ENCODE results near the gene COL4A2.

DNA sequence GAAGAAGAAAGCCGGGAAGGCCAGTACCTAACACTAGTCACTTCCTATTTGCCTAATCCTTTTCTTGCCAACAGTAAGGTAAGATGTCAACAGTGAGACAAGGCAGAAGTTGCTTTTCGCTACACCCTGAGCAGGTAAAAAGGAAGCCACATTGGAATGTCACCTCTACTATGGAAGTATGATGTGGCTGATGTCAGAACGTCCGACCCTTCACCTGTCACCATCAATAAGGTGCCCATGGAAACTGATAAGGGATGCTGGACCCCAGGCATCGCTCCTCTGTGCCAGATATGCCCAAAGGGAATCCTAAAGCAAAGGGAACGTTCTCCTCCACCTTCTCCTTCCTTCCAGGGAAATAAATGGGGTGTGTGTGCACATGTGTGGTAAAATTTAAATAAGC, 34.4 kb upstream of the COL4A2 start:
- TF ChIP-seq, protein P1, sequence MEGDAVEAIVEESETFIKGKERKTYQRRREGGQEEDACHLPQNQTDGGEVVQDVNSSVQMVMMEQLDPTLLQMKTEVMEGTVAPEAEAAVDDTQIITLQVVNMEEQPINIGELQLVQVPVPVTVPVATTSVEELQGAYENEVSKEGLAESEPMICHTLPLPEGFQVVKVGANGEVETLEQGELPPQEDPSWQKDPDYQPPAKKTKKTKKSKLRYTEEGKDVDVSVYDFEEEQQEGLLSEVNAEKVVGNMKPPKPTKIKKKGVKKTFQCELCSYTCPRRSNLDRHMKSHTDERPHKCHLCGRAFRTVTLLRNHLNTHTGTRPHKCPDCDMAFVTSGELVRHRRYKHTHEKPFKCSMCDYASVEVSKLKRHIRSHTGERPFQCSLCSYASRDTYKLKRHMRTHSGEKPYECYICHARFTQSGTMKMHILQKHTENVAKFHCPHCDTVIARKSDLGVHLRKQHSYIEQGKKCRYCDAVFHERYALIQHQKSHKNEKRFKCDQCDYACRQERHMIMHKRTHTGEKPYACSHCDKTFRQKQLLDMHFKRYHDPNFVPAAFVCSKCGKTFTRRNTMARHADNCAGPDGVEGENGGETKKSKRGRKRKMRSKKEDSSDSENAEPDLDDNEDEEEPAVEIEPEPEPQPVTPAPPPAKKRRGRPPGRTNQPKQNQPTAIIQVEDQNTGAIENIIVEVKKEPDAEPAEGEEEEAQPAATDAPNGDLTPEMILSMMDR (IDR thresholded peaks at IDR 0.05), result no peak
- no peak for TF ChIP-seq POLR2A (IDR thresholded peaks at IDR 0.05)
